ENCODE results near the gene TRPM4. TPM values are rescaled to one million over a fixed set of nuclear protein-coding genes. Genes with fewer than 3 reads are reported as not detected.

TRPM4 gene
- total RNA-seq, 4 donors from 2014 or later = 7.6 to 28.9 (median 18.0) TPM

- no peak for TF ChIP-seq CTCF (IDR thresholded peaks at IDR 0.05)
- no peak overlapping the region for H3K27ac ChIP-seq
- WGBS, 2 donors = 85 to 97% methylated on average over 11 to 16 of the region's 19 CpGs
- peaks cover 0 to 17% (median 0%) of the 10 kb centered on the region in 3 donors for H3K4me1 ChIP-seq
- no peak for DNase-seq
- H3K36me3 ChIP-seq = peaks cover 8 to 34% (median 12%) of the 10 kb centered on the region in 3 donors
- no peaks in the 10 kb centered on the region for H3K27me3 ChIP-seq
- peak overlapping the region in 2 of 4 donors; percentile 22 to 32 for H3K4me3 ChIP-seq
- intact Hi-C loops (cut with DNase I) = no loop called here
- H3K9me3 ChIP-seq = no peaks in the 10 kb centered on the region
Measured at GRCh38 chr19:49210901-49211451, 53.4 kb downstream of the TRPM4 start.

DNA sequence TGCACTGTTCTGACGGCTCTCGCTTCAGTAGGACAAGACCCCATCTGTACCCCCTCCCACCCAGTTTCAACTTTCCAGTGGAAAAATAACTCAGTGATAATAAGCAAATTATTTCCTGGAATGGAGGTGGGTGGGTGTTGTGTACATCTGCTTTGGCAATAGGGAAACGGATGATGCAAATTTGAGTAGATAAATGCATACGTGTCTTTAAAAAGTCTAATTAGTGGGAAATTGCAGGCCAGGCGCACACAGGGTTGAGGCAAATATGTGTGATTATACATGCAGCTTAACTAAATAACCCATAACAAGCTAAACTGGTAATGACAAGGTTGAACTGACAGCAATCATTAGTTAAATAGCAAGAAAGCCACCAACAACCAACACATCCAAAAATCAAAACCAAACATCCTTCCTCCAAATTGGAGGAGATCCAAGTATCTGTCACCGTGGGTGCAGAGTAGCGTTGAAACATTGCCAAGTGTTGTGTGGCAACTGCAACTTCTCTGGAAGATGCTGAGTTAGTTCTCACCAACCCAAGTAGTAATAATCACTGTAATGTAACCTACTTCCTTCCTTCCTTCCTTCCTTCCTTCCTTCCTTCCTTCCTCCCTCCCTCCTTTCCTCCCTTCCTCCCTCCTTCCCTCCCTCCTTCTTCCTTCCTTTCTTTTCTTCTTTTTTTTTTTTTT, 54.6 kb downstream of the TRPM4 start:
- DNase-seq = no peak
- no peaks in the 10 kb centered on the region for H3K9me3 ChIP-seq
- H3K36me3 ChIP-seq = peaks cover 8 to 24% (median 12%) of the 10 kb centered on the region in 3 donors
- H3K27ac ChIP-seq = peak overlapping the region in 1 of 4 donors; percentile 55
- 56 to 59% methylated on average over 7 of the region's 7 CpGs for WGBS, 2 donors
- peaks cover 0 to 17% (median 0%) of the 10 kb centered on the region in 3 donors for H3K4me1 ChIP-seq
- TF ChIP-seq CTCF (IDR thresholded peaks at IDR 0.05) = no peak
- no peak for TF ChIP-seq POLR2A (IDR thresholded peaks at IDR 0.05)
- intact Hi-C loops (cut with DNase I) = no loop called here
- H3K4me3 ChIP-seq = no peak overlapping the region
- H3K27me3 ChIP-seq = no peaks in the 10 kb centered on the region

GRCh38 chr19:49213791-49214190, 56.2 kb downstream of the TRPM4 start:
- intact Hi-C loops (cut with DNase I) = no loop called here
- no peaks in the 10 kb centered on the region for H3K9me3 ChIP-seq
- H3K36me3 ChIP-seq = peaks cover 8 to 24% (median 12%) of the 10 kb centered on the region in 3 donors
- DNase-seq = no peak
- no peak overlapping the region for H3K4me3 ChIP-seq
- TF ChIP-seq POLR2A (IDR thresholded peaks at IDR 0.05) = no peak
- TF ChIP-seq CTCF (IDR thresholded peaks at IDR 0.05) = no peak
- peaks cover 0 to 10% (median 0%) of the 10 kb centered on the region in 3 donors for H3K4me1 ChIP-seq
- WGBS, 2 donors = 81 to 91% methylated on average over 13 of the region's 13 CpGs
- H3K27ac ChIP-seq = no peak overlapping the region
- no peaks in the 10 kb centered on the region for H3K27me3 ChIP-seq

GRCh38 chr19:49214701-49215100, 57.1 kb downstream of the TRPM4 start:
- no peak for TF ChIP-seq POLR2A (IDR thresholded peaks at IDR 0.05)
- TF ChIP-seq CTCF (IDR thresholded peaks at IDR 0.05) = no peak
- Histone ChIP-seq H3K4me3 (no peak overlapping the region), H3K27me3 (no peaks in the 10 kb centered on the region), H3K4me1 (peaks cover 0 to 10% (median 0%) of the 10 kb centered on the region in 3 donors), H3K9me3 (no peaks in the 10 kb centered on the region), H3K27ac (no peak overlapping the region), H3K36me3 (peaks cover 8 to 23% (median 12%) of the 10 kb centered on the region in 3 donors)
- intact Hi-C loops (cut with DNase I) = no loop called here
- no peak for DNase-seq
- 90 to 91% methylated on average over 6 to 9 of the region's 9 CpGs for WGBS, 2 donors

DNA sequence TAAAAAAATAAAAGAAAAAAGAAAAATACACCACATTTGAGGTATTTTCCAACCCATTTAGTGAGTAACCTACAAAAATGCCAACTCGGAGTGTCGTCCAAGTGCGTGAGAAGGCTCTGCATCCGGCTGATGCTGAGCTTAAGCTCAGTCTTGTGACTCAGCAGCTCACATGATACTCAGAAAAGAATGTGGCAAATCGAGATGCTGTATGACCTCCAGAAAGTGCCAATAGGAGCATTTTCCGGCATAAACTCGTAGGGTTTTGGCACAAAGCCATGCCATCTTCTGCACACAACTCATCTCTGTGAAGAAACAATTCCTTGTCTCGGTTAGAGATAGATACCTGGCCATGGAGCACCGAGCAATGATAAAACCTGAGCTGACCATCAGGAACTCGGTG, 58.5 kb downstream of the TRPM4 start:
- no peak overlapping the region for H3K27ac ChIP-seq
- 63 to 73% methylated on average over 9 to 10 of the region's 10 CpGs for WGBS, 2 donors
- DNase-seq = no peak

More for the DNA sequence above, 58.5 kb downstream of the TRPM4 start:
- H3K9me3 ChIP-seq = no peaks in the 10 kb centered on the region
- H3K4me1 ChIP-seq = peaks cover 0 to 10% (median 0%) of the 10 kb centered on the region in 3 donors
- H3K36me3 ChIP-seq = peaks cover 4 to 10% (median 4%) of the 10 kb centered on the region in 3 donors
- TF ChIP-seq CTCF (IDR thresholded peaks at IDR 0.05) (no peak), POLR2A (IDR thresholded peaks at IDR 0.05) (no peak)
- intact Hi-C loops (cut with DNase I) = no loop called here
- H3K4me3 ChIP-seq = no peak overlapping the region
- H3K27me3 ChIP-seq = no peaks in the 10 kb centered on the region

Measured in esophagus squamous epithelium (tissue), 5 donors.